H1 (cell line): ENCODE results near the gene SRF. TPM values are rescaled to one million over a fixed set of nuclear protein-coding genes. Genes with fewer than 3 reads are reported as not detected.

ENCODE experiments used
- CTCF ChIA-PET: fragments of 300-600 bp; sonication (Branson Sonifier 250); formaldehyde crosslinking; loops from one replicate; lab custom pipeline; 2021; ENCODE audit not compliant: partially characterized antibody; lab: Charles Lee
- POLR2A ChIA-PET: fragments of 300-600 bp; sonication (Branson Sonifier 250); formaldehyde crosslinking; loops from one replicate; lab custom pipeline; 2021; ENCODE audit warnings: inconsistent platforms; ENCODE audit not compliant: partially characterized antibody; lab: Charles Lee
- DNase-seq, 2 experiments: peaks; one replicate each; pipeline versions ENCODE4 v3.0.0 to v3.0.0-alpha.2; 2010 to 2022; ENCODE audit warnings: low spot score in 2 of 2, low read depth in 1 of 2, mixed read lengths in 1 of 2
- FAIRE-seq: peaks from 2 replicates; lab custom pipeline; 2011; peaks lifted over from hg19 to GRCh38; lab: Jason Lieb, UNC
- H2AFZ ChIP-seq: 2 replicates; pipeline ENCODE4 v1.8.1; 2012; ENCODE audit warnings: low read length, inconsistent platforms
- H2AK5ac ChIP-seq: 2 replicates; pipeline ENCODE4 v1.6.1; 2013; ENCODE audit warnings: low read depth, low read length
- H2BK120ac ChIP-seq: replicated peaks from 2 replicates; pipeline ENCODE3; 2013; ENCODE audit warnings: low read depth, low read length, inconsistent platforms
- H2BK12ac ChIP-seq: 2 replicates; pipeline ENCODE4 v1.6.1; 2013; ENCODE audit warnings: low read depth, low read length
- H2BK15ac ChIP-seq: 2 replicates; pipeline ENCODE4 v1.6.1; 2013; ENCODE audit warnings: low read length
- H2BK20ac ChIP-seq: 2 replicates; pipeline ENCODE4 v1.6.1; 2013; ENCODE audit warnings: low read length
- H2BK5ac ChIP-seq: 2 replicates; pipeline ENCODE4 v1.6.1; 2013; ENCODE audit warnings: low read depth, low read length
- H3K14ac ChIP-seq: 2 replicates; pipeline ENCODE4 v1.6.1; 2013; ENCODE audit warnings: inconsistent platforms; ENCODE audit not compliant: insufficient read length
- H3K18ac ChIP-seq: 2 replicates; pipeline ENCODE4 v1.6.1; 2013; ENCODE audit warnings: low read length; ENCODE audit errors: extremely low read depth
- H3K23ac ChIP-seq: 2 replicates; pipeline ENCODE4 v1.6.1; 2013; ENCODE audit warnings: inconsistent platforms; ENCODE audit not compliant: insufficient read length
- H3K23me2 ChIP-seq: 2 replicates; pipeline ENCODE4 v1.6.1; 2013; ENCODE audit warnings: low read depth, low read length
- H3K27ac ChIP-seq: 2 replicates; pipeline ENCODE4 v1.6.1; 2011; ENCODE audit warnings: low read depth, low read length, inconsistent platforms
- H3K27me3 ChIP-seq, 4 experiments: replicated peaks in 1 of 4; 1 replicate in 1 of 4; 2 replicates in 3 of 4; pipeline versions ENCODE4 v1.6.1 to v1.8.1; 2011 to 2013; ENCODE audit warnings: low read length in 3 of 4, mild to moderate bottlenecking in 3 of 4, inconsistent platforms in 2 of 4, mixed read lengths in 2 of 4, moderate library complexity in 1 of 4; ENCODE audit not compliant: control insufficient read depth in 3 of 4, insufficient read depth in 3 of 4; ENCODE audit errors: extremely low read depth in 1 of 4
- H3K36me3 ChIP-seq, 4 experiments: 2 replicates each; pipeline versions ENCODE4 v1.6.1 to v1.8.1; 2011 to 2013; ENCODE audit warnings: mild to moderate bottlenecking in 4 of 4, low read length in 3 of 4, moderate library complexity in 2 of 4, control low read depth in 1 of 4, inconsistent platforms in 1 of 4; ENCODE audit not compliant: insufficient read depth in 4 of 4, control insufficient read depth in 2 of 4
- H3K4ac ChIP-seq: replicated peaks from 2 replicates; pipeline ENCODE3; 2013; ENCODE audit warnings: low read length, low read depth, mixed read lengths, inconsistent platforms; ENCODE audit not compliant: insufficient read length
- H3K4me1 ChIP-seq, 4 experiments: replicated peaks in 1 of 4; 1 replicate in 1 of 4; 2 replicates in 3 of 4; pipeline versions ENCODE4 v1.6.1 to v1.8.1; 2011 to 2013; ENCODE audit warnings: low read length in 3 of 4, inconsistent platforms in 2 of 4, mixed read lengths in 1 of 4; ENCODE audit not compliant: insufficient read depth in 4 of 4, control insufficient read depth in 3 of 4
- H3K4me2 ChIP-seq, 2 experiments: 2 replicates each; pipeline versions ENCODE4 v1.6.1 to v1.8.1; 2011 to 2013; ENCODE audit warnings: low read depth in 2 of 2, low read length in 2 of 2, control low read depth in 1 of 2, inconsistent platforms in 1 of 2, mild to moderate bottlenecking in 1 of 2; ENCODE audit not compliant: insufficient read depth in 1 of 2
- H3K4me3 ChIP-seq, 4 experiments: fragments of 200-600, 300-600 bp in 1 of 4; sonication (generic), shearing (Covaris generic), sonication (Bioruptor Twin) in 1 of 4; 2 replicates each; pipeline versions ENCODE4 v1.5.1 to v1.8.1; 2011 to 2016; ENCODE audit warnings: low read length in 4 of 4, low read depth in 3 of 4, control low read depth in 2 of 4, inconsistent platforms in 2 of 4, mild to moderate bottlenecking in 2 of 4, mixed read lengths in 1 of 4, moderate library complexity in 1 of 4; ENCODE audit not compliant: insufficient read depth in 2 of 4; ENCODE audit errors: extremely low read depth in 1 of 4
- H3K56ac ChIP-seq: replicated peaks from 2 replicates; pipeline ENCODE3; 2013; ENCODE audit warnings: low read depth, mild to moderate bottlenecking, mixed read lengths, low read length, inconsistent platforms; ENCODE audit not compliant: insufficient read length
- H3K79me1 ChIP-seq: 2 replicates; pipeline ENCODE4 v1.6.1; 2013; ENCODE audit warnings: low read depth, low read length, control low read depth
- H3K79me2 ChIP-seq, 2 experiments: 2 replicates each; pipeline versions ENCODE4 v1.6.1 to v1.8.1; 2012 to 2013; ENCODE audit warnings: low read length in 2 of 2, mild to moderate bottlenecking in 2 of 2, inconsistent platforms in 1 of 2; ENCODE audit not compliant: insufficient read depth in 2 of 2, control insufficient read depth in 1 of 2
- H3K9ac ChIP-seq, 4 experiments: replicated peaks in 1 of 4; 1 replicate in 1 of 4; 2 replicates in 3 of 4; pipeline versions ENCODE4 v1.6.1 to v1.8.1; 2011 to 2013; ENCODE audit warnings: low read depth in 3 of 4, low read length in 3 of 4, control low read depth in 2 of 4, mild to moderate bottlenecking in 2 of 4, moderate library complexity in 2 of 4, inconsistent platforms in 1 of 4; ENCODE audit errors: extremely low read depth in 1 of 4
- H3K9me3 ChIP-seq, 2 experiments: 2 replicates each; pipeline versions ENCODE4 v1.6.1 to v1.8.1; 2012 to 2013; ENCODE audit warnings: mild to moderate bottlenecking in 2 of 2, moderate library complexity in 2 of 2, control low read depth in 1 of 2, inconsistent platforms in 1 of 2, low read depth in 1 of 2, low read length in 1 of 2, mixed read lengths in 1 of 2; ENCODE audit not compliant: insufficient read depth in 2 of 2
- H4K20me1 ChIP-seq, 2 experiments: replicated peaks in 1 of 2; 2 replicates each; pipeline versions ENCODE3 to v1.8.1; 2011 to 2013; ENCODE audit warnings: inconsistent platforms in 2 of 2, low read length in 2 of 2, mild to moderate bottlenecking in 1 of 2; ENCODE audit not compliant: insufficient read depth in 2 of 2, control insufficient read depth in 1 of 2
- H4K5ac ChIP-seq: 2 replicates; pipeline ENCODE4 v1.6.1; 2013; ENCODE audit warnings: low read length, low read depth, mixed read lengths, inconsistent platforms; ENCODE audit not compliant: insufficient read length
- H4K8ac ChIP-seq: 2 replicates; pipeline ENCODE4 v1.8.0; 2013; ENCODE audit warnings: mild to moderate bottlenecking, moderate library complexity, low read length, inconsistent platforms; ENCODE audit not compliant: insufficient read depth; ENCODE audit errors: extremely low read depth
- H4K91ac ChIP-seq: replicated peaks from 2 replicates; pipeline ENCODE3; 2013; ENCODE audit warnings: low read length, mixed read lengths, inconsistent platforms; ENCODE audit not compliant: insufficient read length
- ATF3 ChIP-seq: IDR thresholded peaks from 2 replicates; pipeline ENCODE4 v1.6.1; 2011; ENCODE audit warnings: low read depth, mild to moderate bottlenecking, low read length; ENCODE audit not compliant: insufficient read depth
- CBX8 ChIP-seq: fragments of 300-800, 300-1000 bp; sonication (generic); IDR thresholded peaks from 2 replicates; pipeline ENCODE4 v1.7.1; 2016; ENCODE audit warnings: low read depth, low read length, borderline replicate concordance
- GABPA ChIP-seq: IDR thresholded peaks from 2 replicates; pipeline ENCODE4 v1.6.1; 2011; ENCODE audit warnings: mild to moderate bottlenecking, low read length, moderate library complexity, borderline replicate concordance; ENCODE audit not compliant: insufficient read depth
- KDM5A ChIP-seq: fragments of 200-600 bp; IDR thresholded peaks from 2 replicates; pipeline ENCODE4 v1.7.1; 2012; ENCODE audit warnings: mild to moderate bottlenecking, low read length, inconsistent platforms, mixed read lengths
- RFX5 ChIP-seq: IDR thresholded peaks from 2 replicates; pipeline ENCODE4 v1.6.1; 2011; ENCODE audit warnings: low read depth, low read length, improper control_type of control experiment, borderline replicate concordance
- RNF2 ChIP-seq: fragments of 200-900, 300-1000 bp; sonication (generic); IDR thresholded peaks from 2 replicates; pipeline ENCODE4 v1.7.1; 2016; ENCODE audit warnings: borderline replicate concordance, low read depth, mild to moderate bottlenecking, antibody characterized with exemption, low read length; ENCODE audit not compliant: poor library complexity, severe bottlenecking; ENCODE audit errors: missing control alignments
- SIN3A ChIP-seq, 2 experiments: IDR thresholded peaks in 1 of 2; conservative IDR thresholded peaks in 1 of 2; 2 replicates each; pipeline ENCODE4 v1.6.1; 2011 to 2012; ENCODE audit warnings: low read length in 2 of 2, improper control_type of control experiment in 1 of 2, low read depth in 1 of 2, mild to moderate bottlenecking in 1 of 2
- TAF1 ChIP-seq: IDR thresholded peaks from 2 replicates; pipeline ENCODE4 v1.6.1; 2011; ENCODE audit warnings: mild to moderate bottlenecking, low read depth, low read length
- TCF12 ChIP-seq: IDR thresholded peaks from 2 replicates; pipeline ENCODE4 v1.6.1; 2011; ENCODE audit warnings: low read depth, mild to moderate bottlenecking, low read length
- TEAD4 ChIP-seq: IDR thresholded peaks from 2 replicates; pipeline ENCODE4 v1.6.1; 2012; ENCODE audit warnings: low read depth, low read length, inconsistent platforms, mixed read lengths
- ZNF274 ChIP-seq: IDR thresholded peaks from 2 replicates; pipeline ENCODE4 v1.7.0; 2012; ENCODE audit warnings: low read length, borderline replicate concordance; ENCODE audit errors: extremely low read depth
- WGBS, 2 experiments: shearing (Covaris generic) in 1 of 2; methylation state at CpG; one replicate each; pipeline versions ENCODE4 v1.1.6 to v1.1.7; 2013 to 2015; ENCODE audit warnings: low lambda C conversion rate in 2 of 2, mixed read lengths in 2 of 2, inconsistent platforms in 1 of 2, low coverage in 1 of 2, missing lambda C conversion rate in 1 of 2; ENCODE audit not compliant: insufficient replicate concordance in 2 of 2, insufficient coverage in 1 of 2, insufficient read length in 1 of 2; ENCODE audit errors: extremely low coverage in 1 of 2, missing lambda C conversion rate in 1 of 2; 5-methylcytosine and 5-hydroxymethylcytosine counted together
- polyA plus RNA-seq, 7 experiments: library from polyadenylated mRNA; depleted of rRNA in 3 of 7; stranded (reverse) in 5 of 7; unstranded in 2 of 7; fragments of >200 nt in 5 of 7; fragments of 200-250 nt in 2 of 7; gene quantifications; 1 replicate in 5 of 7; 2 replicates in 1 of 7; 4 replicates in 1 of 7; pipeline versions ENCODE4 v1.2.1 to v1.2.3, GENCODE V29; 2011 to 2013; ENCODE audit warnings: missing spikeins in 2 of 7, mixed read lengths in 2 of 7
- total RNA-seq: library from RNA; stranded (reverse); fragmentation: NEBNext Ultra II Directional; extraction: Animal tissue kit (Norgen Biotek cat#: 25700); gene quantifications from 2 replicates; pipeline ENCODE4 v1.2.1, GENCODE V29; 2021

The SRF gene
- total and polyA plus RNA-seq, 2 of the 8 experiments (the other 6 are each of a cell fraction or from before 2014, with no cell fraction given) = 49.0 to 69.5 TPM

- H3K9me3 ChIP-seq = no peaks in the 10 kb centered on the region
- no peak overlapping the region for H3K14ac ChIP-seq
- H3K4me2 ChIP-seq = no peak overlapping the region
- H3K4me1 ChIP-seq = peaks cover 0 to 14% (median 5%) of the 10 kb centered on the region in 4 experiments
- no peak overlapping the region for H3K56ac ChIP-seq
- no peak overlapping the region for H2BK120ac ChIP-seq
- POLR2A ChIA-PET = interaction anchor here (0.6 to 1.4 kb wide), 4 partner anchors 54 to 177 kb away, joined by 3 to 9 read pairs (median 4); partner anchors contain the start of genes KLC4, MRPL2 and PTK7
- 92% methylated on average over 7 of the region's 7 CpGs; no CpG with 5 or more reads in 1 of the 2 experiments for WGBS, 2 experiments
- H3K23ac ChIP-seq = no peak overlapping the region
- peaks cover 0 to 20% of the 10 kb centered on the region in 2 experiments; a peak in 2 of 4 replicates for H3K79me2 ChIP-seq
- H3K27me3 ChIP-seq = no peaks in the 10 kb centered on the region
- no peak overlapping the region for H4K8ac ChIP-seq
- no peak overlapping the region for H4K5ac ChIP-seq
- peaks cover 2 to 13% (median 10%) of the 10 kb centered on the region in 4 experiments; a peak in 6 of 8 replicates for H3K36me3 ChIP-seq
- H3K18ac ChIP-seq = no peak overlapping the region
- H2BK15ac ChIP-seq = no peak overlapping the region
- CTCF ChIA-PET = interaction anchor here (0.6 to 4.0 kb wide), 21 partner anchors 9 to 229 kb away, joined by 3 to 27 read pairs (median 4); partner anchors contain the start of genes KLHDC3 and MEA1
- H2BK20ac ChIP-seq = no peak overlapping the region
- H2AK5ac ChIP-seq = no peak overlapping the region
- no peaks in the 10 kb centered on the region for H3K23me2 ChIP-seq
- no peak for TF ChIP-seq RFX5
- TF ChIP-seq TCF12 = no peak
- no peak for TF ChIP-seq CBX8
- no peak for TF ChIP-seq TAF1
- TF ChIP-seq TEAD4 = no peak
- TF ChIP-seq ATF3 = no peak
- no peak for TF ChIP-seq SIN3A (conservative IDR thresholded peaks at IDR 0.05 in 1 of 2, IDR thresholded peaks at IDR 0.05 in 1 of 2; ENCODE audit: low read depth in 1 of 2, low read length in 2 of 2)
- TF ChIP-seq KDM5A = no peak
- no peak for TF ChIP-seq RNF2
- no peak for TF ChIP-seq GABPA
- no peak for TF ChIP-seq ZNF274
- TF ChIP-seq, all 59 proteins: peak for 0
- H4K20me1 ChIP-seq = peaks cover 12 to 20% of the 10 kb centered on the region in 2 experiments
- no peak overlapping the region for H3K4me3 ChIP-seq
- no peak overlapping the region for H4K91ac ChIP-seq
- H2BK5ac ChIP-seq = no peak overlapping the region
- no peak overlapping the region for H2AFZ ChIP-seq
- FAIRE-seq (no peak), DNase-seq (no peak)
- H3K9ac ChIP-seq = no peak overlapping the region
- H3K4ac ChIP-seq = no peak overlapping the region
- H2BK12ac ChIP-seq = 0 out of 2 replicates have a peak overlapping the region, but pooled peaks have one; percentile 3
- no peak overlapping the region for H3K27ac ChIP-seq
- peaks cover 11% of the 10 kb centered on the region; the same call in 1 of the 2 replicates for H3K79me1 ChIP-seq
Measured at GRCh38 chr6:43130429-43130828, 40.6 kb upstream of the SRF start.
